IMR-90 (cell line): ENCODE measurements around the gene CYB5R2. TPM values are rescaled to one million over a fixed set of nuclear protein-coding genes. Genes with fewer than 3 reads are reported as not detected.
A peak's percentile ranks its signal among the peaks of the same experiment; 100 is the strongest.

Experiments
- ATAC-seq: fragments of 200-7000 bp; cut with Tn5 transposase; 2 replicates; pipeline ENCODE4 v1.9.1; 2020; ENCODE audit warnings: low read depth, mild to moderate bottlenecking, moderate library complexity
- BruUV-seq: library from RNA; stranded (reverse); fragments of 400-500 nt; replicated peaks from 2 replicates; lab custom pipeline; 2021; lab: Mats Ljungman, UMichigan
- CTCF ChIA-PET: fragments of 300-600 bp; formaldehyde crosslinking; extraction: SDS; loops from one replicate; lab custom pipeline; 2021; ENCODE audit warnings: antibody characterized with exemption; lab: Yijun Ruan, JAX
- POLR2A ChIA-PET: fragments of 300-600 bp; sonication (Branson Sonifier 250); formaldehyde crosslinking; loops from one replicate; lab custom pipeline; 2022; ENCODE audit warnings: antibody characterized with exemption; ENCODE audit not compliant: unreplicated experiment; lab: Charles Lee
- DNase-seq: peaks from one replicate; pipeline ENCODE4 v3.0.0; 2013
- H2AFZ ChIP-seq: replicated peaks from 2 replicates; pipeline ENCODE3; 2013; ENCODE audit warnings: low read length, mild to moderate bottlenecking; ENCODE audit not compliant: poor library complexity
- H2AK5ac ChIP-seq: 2 replicates; pipeline ENCODE4 v1.6.1; 2013; ENCODE audit warnings: low read depth, low read length, inconsistent platforms
- H2AK9ac ChIP-seq: replicated peaks from 2 replicates; pipeline ENCODE3; 2013; ENCODE audit warnings: mild to moderate bottlenecking, low read depth, low read length, moderate library complexity; ENCODE audit not compliant: poor library complexity
- H2BK120ac ChIP-seq: 2 replicates; pipeline ENCODE4 v1.6.1; 2013; ENCODE audit warnings: low read depth, low read length, inconsistent platforms
- H2BK15ac ChIP-seq: 3 replicates; pipeline ENCODE4 v1.6.1; 2013; ENCODE audit warnings: low read depth, low read length, inconsistent platforms
- H2BK20ac ChIP-seq: 2 replicates; pipeline ENCODE4 v1.6.1; 2013; ENCODE audit warnings: low read depth, mild to moderate bottlenecking, inconsistent platforms, low read length, moderate library complexity
- H2BK5ac ChIP-seq: 2 replicates; pipeline ENCODE4 v1.6.1; 2013; ENCODE audit warnings: mild to moderate bottlenecking, low read depth, low read length, inconsistent platforms; ENCODE audit not compliant: poor library complexity, severe bottlenecking
- H3K14ac ChIP-seq: replicated peaks from 2 replicates; pipeline ENCODE4 v1.6.1; 2013; ENCODE audit warnings: low read depth, low read length, inconsistent platforms
- H3K18ac ChIP-seq: 2 replicates; pipeline ENCODE4 v1.6.1; 2013; ENCODE audit warnings: low read depth, low read length, control low read depth
- H3K23ac ChIP-seq: 2 replicates; pipeline ENCODE4 v1.6.1; 2013; ENCODE audit warnings: low read depth, low read length, inconsistent platforms
- H3K27ac ChIP-seq: 2 replicates; pipeline ENCODE4 v1.5.1; 2013; ENCODE audit warnings: mild to moderate bottlenecking, control low read depth, low read length; ENCODE audit not compliant: insufficient read depth
- H3K27me3 ChIP-seq: 2 replicates; pipeline ENCODE4 v1.6.1; 2013; ENCODE audit warnings: low read length; ENCODE audit not compliant: control insufficient read depth, insufficient read depth
- H3K36me3 ChIP-seq: 2 replicates; pipeline ENCODE4 v1.6.1; 2013; ENCODE audit warnings: low read length, mixed read lengths; ENCODE audit not compliant: control insufficient read depth, insufficient read depth
- H3K4ac ChIP-seq: 2 replicates; pipeline ENCODE4 v1.6.1; 2013; ENCODE audit warnings: low read depth, low read length, inconsistent platforms
- H3K4me1 ChIP-seq: 2 replicates; pipeline ENCODE4 v1.6.1; 2013; ENCODE audit warnings: low read length, mixed read lengths; ENCODE audit not compliant: control insufficient read depth, insufficient read depth
- H3K4me2 ChIP-seq: 2 replicates; pipeline ENCODE4 v1.6.1; 2013; ENCODE audit warnings: low read depth, mild to moderate bottlenecking, control low read depth, low read length, moderate library complexity
- H3K4me3 ChIP-seq: 2 replicates; pipeline ENCODE4 v1.5.1; 2013; ENCODE audit warnings: low read depth, mild to moderate bottlenecking, control low read depth, low read length, moderate library complexity; ENCODE audit not compliant: insufficient read depth
- H3K56ac ChIP-seq: 2 replicates; pipeline ENCODE4 v1.6.1; 2013; ENCODE audit warnings: low read length, inconsistent platforms; ENCODE audit not compliant: insufficient read depth; ENCODE audit errors: extremely low read depth
- H3K79me1 ChIP-seq, 2 experiments: 2 replicates each; pipeline ENCODE4 v1.6.1; 2013; ENCODE audit warnings: low read length in 2 of 2, inconsistent platforms in 1 of 2, low read depth in 1 of 2
- H3K9ac ChIP-seq: 2 replicates; pipeline ENCODE4 v1.6.1; 2013; ENCODE audit warnings: low read depth, low read length, control low read depth
- H3K9me1 ChIP-seq: 2 replicates; pipeline ENCODE4 v1.6.1; 2013; ENCODE audit warnings: low read length, inconsistent platforms; ENCODE audit not compliant: insufficient read depth
- H3K9me3 ChIP-seq: 2 replicates; pipeline ENCODE4 v1.6.1; 2013; ENCODE audit warnings: low read length; ENCODE audit not compliant: control insufficient read depth, insufficient read depth
- H4K20me1 ChIP-seq: 2 replicates; pipeline ENCODE4 v1.6.1; 2013; ENCODE audit warnings: low read length, inconsistent platforms; ENCODE audit not compliant: insufficient read depth
- H4K5ac ChIP-seq: 2 replicates; pipeline ENCODE4 v1.6.1; 2013; ENCODE audit warnings: mild to moderate bottlenecking, low read depth, low read length, control low read depth
- H4K8ac ChIP-seq, 2 experiments: 2 replicates each; pipeline ENCODE4 v1.6.1; 2013; ENCODE audit warnings: low read depth in 2 of 2, low read length in 2 of 2, control low read depth in 1 of 2, inconsistent platforms in 1 of 2
- H4K91ac ChIP-seq: 2 replicates; pipeline ENCODE4 v1.6.1; 2013; ENCODE audit warnings: low read depth, low read length, inconsistent platforms; ENCODE audit not compliant: insufficient read depth
- BHLHE40 ChIP-seq: fragments of 150-350 bp; IDR thresholded peaks from 2 replicates; pipeline ENCODE4 v1.6.1; 2016; ENCODE audit warnings: mild to moderate bottlenecking, low read depth, low read length
- CEBPB ChIP-seq: IDR thresholded peaks from 2 replicates; pipeline ENCODE4 v1.6.1; 2012; ENCODE audit warnings: low read depth, low read length, improper control_type of control experiment
- CTCF ChIP-seq: conservative IDR thresholded peaks from 2 replicates; pipeline ENCODE4 v1.5.1; 2012; ENCODE audit warnings: mild to moderate bottlenecking, low read depth, low read length, improper control_type of control experiment
- ELK1 ChIP-seq: fragments of 150-350 bp; IDR thresholded peaks from 2 replicates; pipeline ENCODE4 v1.6.1; 2016; ENCODE audit warnings: low read depth, mild to moderate bottlenecking, low read length, moderate library complexity, borderline replicate concordance
- FOS ChIP-seq: fragments of 150-350 bp; IDR thresholded peaks from 2 replicates; pipeline ENCODE4 v1.6.1; 2016; ENCODE audit warnings: low read depth, low read length
- MXI1 ChIP-seq: IDR thresholded peaks from 2 replicates; pipeline ENCODE4 v1.6.1; 2012; ENCODE audit warnings: low read depth, mild to moderate bottlenecking, low read length, moderate library complexity, borderline replicate concordance
- NFE2L2 ChIP-seq: fragments of 150-350 bp; IDR thresholded peaks from 2 replicates; pipeline ENCODE4 v1.6.1; 2016; ENCODE audit warnings: low read depth, mild to moderate bottlenecking, low read length
- POLR2A ChIP-seq: IDR thresholded peaks from 2 replicates; pipeline ENCODE4 v1.6.1; 2012; ENCODE audit warnings: mild to moderate bottlenecking, low read depth, low read length
- RAD21 ChIP-seq: IDR thresholded peaks from 2 replicates; pipeline ENCODE4 v1.6.1; 2012; ENCODE audit warnings: low read length, improper control_type of control experiment
- RCOR1 ChIP-seq: IDR thresholded peaks from 2 replicates; pipeline ENCODE4 v1.6.1; 2012; ENCODE audit warnings: mild to moderate bottlenecking, low read length, improper control_type of control experiment; ENCODE audit not compliant: insufficient replicate concordance
- RFX5 ChIP-seq: IDR thresholded peaks from 2 replicates; pipeline ENCODE4 v1.8.0; 2012; ENCODE audit warnings: low read depth, mild to moderate bottlenecking, low read length, moderate library complexity
- SMC3 ChIP-seq: fragments of 150-350 bp; IDR thresholded peaks from 2 replicates; pipeline ENCODE4 v1.6.1; 2016; ENCODE audit warnings: low read depth, mild to moderate bottlenecking, antibody characterized with exemption, low read length, moderate library complexity
- USF2 ChIP-seq: fragments of 150-350 bp; IDR thresholded peaks from 2 replicates; pipeline ENCODE4 v1.6.1; 2017; ENCODE audit warnings: mild to moderate bottlenecking, antibody characterized with exemption, low read length, low read depth
- WGBS, 2 experiments: methylation state at CpG; one replicate each; pipeline versions ENCODE4 v1.1.5 to v1.1.7; 2013; ENCODE audit warnings: missing lambda C conversion rate in 2 of 2; ENCODE audit not compliant: insufficient read length in 1 of 2; ENCODE audit errors: extremely low coverage in 2 of 2; 5-methylcytosine and 5-hydroxymethylcytosine counted together
- dilution Hi-C: fragments of 300-500 bp; cut with HindIII; formaldehyde crosslinking; loops from one replicate; pipeline ENCODE4 v1.14.3; 2018; ENCODE audit warnings: low sequenced_read_pairs; ENCODE audit not compliant: unreplicated experiment
- in situ Hi-C: fragments of 300-500 bp; cut with MboI; formaldehyde crosslinking; loops from 3 replicates; pipeline ENCODE4 v1.14.3; 2019; ENCODE audit warnings: low sequenced_read_pairs, inconsistent platforms, mixed read lengths
- intact Hi-C: fragments of 100-400 bp; cut with micrococcal nuclease; formaldehyde crosslinking; loops from 2 replicates; pipeline ENCODE4 v1.10.0; 2022
- polyA plus RNA-seq, 3 experiments: library from polyadenylated mRNA; depleted of rRNA; stranded (reverse); fragments of >200 nt; gene quantifications; 2 replicates each; pipeline ENCODE4 v1.2.3, GENCODE V29; 2012; ENCODE audit warnings: low replicate concordance in 1 of 3
- total RNA-seq: library from RNA; depleted of rRNA; stranded (reverse); fragments of >200 nt; gene quantifications from 2 replicates; pipeline ENCODE4 v1.2.3, GENCODE V29; 2012

CYB5R2 gene
- total and polyA plus RNA-seq, 2 of the 4 experiments (the other 2 are of a cell fraction): 4.5 to 4.7 TPM

- H2BK120ac ChIP-seq: no peak overlapping the region
- no peaks in the 10 kb centered on the region for H3K9me1 ChIP-seq
- WGBS, 2 experiments: 53% methylated on average over 6 of the region's 20 CpGs; no CpG with 5 or more reads in 1 of the 2 experiments
- no peak overlapping the region for H3K9ac ChIP-seq
- H3K9me3 ChIP-seq: no peaks in the 10 kb centered on the region
- no TSS peak for BruUV-seq
- H3K14ac ChIP-seq: no peak overlapping the region
- no peak overlapping the region for H4K8ac ChIP-seq
- dilution Hi-C loops (no loop called here), in situ Hi-C loops (no loop called here), intact Hi-C loops (loop anchor here (1.0 to 2.0 kb wide), 2 partner anchors 95 to 152 kb away; partner anchors contain the start of gene PPFIBP2)
- no peak overlapping the region for H2BK20ac ChIP-seq
- ATAC-seq (peak; percentile 90), DNase-seq (peak; percentile 44)
- no peak overlapping the region for H2BK15ac ChIP-seq
- H3K27ac ChIP-seq: no peak overlapping the region
- H3K18ac ChIP-seq: no peak overlapping the region
- ChIA-PET POLR2A (no interaction called here), CTCF (interaction anchor here (0.6 to 1.1 kb wide), 3 partner anchors 8 to 95 kb away, joined by 3 to 5 read pairs (median 4); no protein-coding TSS in a partner anchor)
- no peaks in the 10 kb centered on the region for H3K4me1 ChIP-seq
- H3K36me3 ChIP-seq: no peaks in the 10 kb centered on the region
- no peak overlapping the region for H4K5ac ChIP-seq
- H3K4me2 ChIP-seq: no peak overlapping the region
- H2BK5ac ChIP-seq: no peak overlapping the region
- peak overlapping the region; percentile 65 for H2AFZ ChIP-seq
- no peaks in the 10 kb centered on the region for H4K20me1 ChIP-seq
- H3K23ac ChIP-seq: no peak overlapping the region
- H3K27me3 ChIP-seq: no peaks in the 10 kb centered on the region
- H3K4me3 ChIP-seq: no peak overlapping the region
- no peak for TF ChIP-seq USF2
- peak; percentile 64 for TF ChIP-seq SMC3
- TF ChIP-seq RFX5: no peak
- no peak for TF ChIP-seq ELK1
- TF ChIP-seq BHLHE40: no peak
- TF ChIP-seq CTCF: peak; percentile 68
- no peak for TF ChIP-seq FOS
- no peak for TF ChIP-seq CEBPB
- TF ChIP-seq NFE2L2: no peak
- peak; percentile 77 for TF ChIP-seq RAD21
- no peak for TF ChIP-seq RCOR1
- no peak for TF ChIP-seq POLR2A
- no peak for TF ChIP-seq MXI1
- peak overlapping the region; percentile 37 for H2AK9ac ChIP-seq
- H3K56ac ChIP-seq: no peak overlapping the region
- H4K91ac ChIP-seq: no peak overlapping the region
- H3K79me1 ChIP-seq: no peaks in the 10 kb centered on the region
- H2AK5ac ChIP-seq: no peak overlapping the region
- H3K4ac ChIP-seq: no peak overlapping the region
Measured at GRCh38 chr11:7665473-7666291, 7.6 kb downstream of the CYB5R2 start.
